GM23338 (cell line): ENCODE measurements around the gene HLA-DMB. TPM values are rescaled to one million over a fixed set of nuclear protein-coding genes. Genes with fewer than 3 reads are reported as not detected.

Experiments
- ATAC-seq: fragments of 200-7000 bp; cut with Tn5 transposase; 3 replicates; pipeline ENCODE4 v1.9.1; 2020
- DNase-seq: peaks from one replicate; pipeline ENCODE4 v3.0.0-alpha.2; 2015; ENCODE audit warnings: low spot score
- H2AFZ ChIP-seq: fragments of 200-600 bp; sonication (generic); 2 replicates; pipeline ENCODE4 v1.8.0; 2016; ENCODE audit warnings: antibody characterized with exemption, mild to moderate bottlenecking, moderate library complexity
- H3F3A ChIP-seq: fragments of 200-600 bp; sonication (generic); replicated peaks from 2 replicates; pipeline ENCODE4 v1.8.0; 2017; ENCODE audit warnings: antibody characterized with exemption, mixed run types, low read depth
- H3K27ac ChIP-seq: fragments of 200-600 bp; sonication (generic); 2 replicates; pipeline ENCODE4 v1.6.1; 2016; ENCODE audit warnings: low read depth
- H3K27me3 ChIP-seq: fragments of 200-600 bp; sonication (generic); 2 replicates; pipeline ENCODE4 v1.8.0; 2016; ENCODE audit warnings: mild to moderate bottlenecking, mixed run types, moderate library complexity; ENCODE audit not compliant: insufficient read depth
- H3K36me3 ChIP-seq: fragments of 200-600 bp; sonication (generic); 2 replicates; pipeline ENCODE4 v1.8.0; 2016; ENCODE audit warnings: mild to moderate bottlenecking; ENCODE audit not compliant: insufficient read depth
- H3K4me1 ChIP-seq: fragments of 200-600 bp; sonication (generic); 2 replicates; pipeline ENCODE4 v1.8.0; 2016; ENCODE audit warnings: mild to moderate bottlenecking, moderate library complexity; ENCODE audit not compliant: insufficient read depth
- H3K4me2 ChIP-seq: fragments of 200-600 bp; sonication (generic); 2 replicates; pipeline ENCODE4 v1.7.1; 2017; ENCODE audit warnings: mixed run types
- H3K4me3 ChIP-seq: fragments of 200-600 bp; sonication (generic); 2 replicates; pipeline ENCODE4 v1.6.1; 2016; ENCODE audit warnings: mixed run types
- H3K79me2 ChIP-seq: fragments of 200-600 bp; sonication (generic); replicated peaks from 2 replicates; pipeline ENCODE4 v1.8.0; 2017; ENCODE audit warnings: mild to moderate bottlenecking; ENCODE audit not compliant: insufficient read depth
- H3K9me2 ChIP-seq: fragments of 200-600 bp; sonication (generic); 2 replicates; pipeline ENCODE4 v1.8.0; 2017; ENCODE audit not compliant: insufficient read depth
- H4K20me1 ChIP-seq: fragments of 200-600 bp; sonication (generic); replicated peaks from 2 replicates; pipeline ENCODE4 v1.8.0; 2017; ENCODE audit warnings: mild to moderate bottlenecking; ENCODE audit not compliant: insufficient read depth
- H3K27ac Mint-ChIP-seq: 2 replicates; pipeline ENCODE4 v1.8.0; 2020; ENCODE audit warnings: inconsistent platforms, mild to moderate bottlenecking, moderate library complexity, mixed read lengths
- H3K27me3 Mint-ChIP-seq: 3 replicates; pipeline ENCODE4 v1.8.0; 2022; ENCODE audit warnings: low read depth, mild to moderate bottlenecking, moderate library complexity, mixed read lengths, inconsistent platforms; ENCODE audit not compliant: insufficient read depth, poor library complexity
- H3K36me3 Mint-ChIP-seq: 3 replicates; pipeline ENCODE4 v1.8.0; 2021; ENCODE audit warnings: low read depth, mild to moderate bottlenecking, inconsistent platforms, moderate library complexity, mixed read lengths
- H3K4me1 Mint-ChIP-seq: 3 replicates; pipeline ENCODE4 v1.8.0; 2020; ENCODE audit warnings: mild to moderate bottlenecking, inconsistent platforms, mixed read lengths
- H3K4me3 Mint-ChIP-seq: 3 replicates; pipeline ENCODE4 v1.8.0; 2021; ENCODE audit warnings: moderate library complexity, mild to moderate bottlenecking, inconsistent platforms, mixed read lengths
- H3K9me3 Mint-ChIP-seq: 3 replicates; pipeline ENCODE4 v1.8.0; 2020; ENCODE audit warnings: moderate library complexity, mild to moderate bottlenecking, inconsistent platforms, mixed read lengths
- CREB1 ChIP-seq: fragments of 250-450 bp; sonication (Bioruptor Pico); IDR thresholded peaks from 2 replicates; pipeline ENCODE4 v1.5.0; 2020; ENCODE audit warnings: low read depth, mild to moderate bottlenecking, moderate library complexity
- EZH2 ChIP-seq: fragments of 200-600 bp; sonication (generic); IDR thresholded peaks from one replicate; pipeline ENCODE4 v1.8.0; 2017; ENCODE audit warnings: antibody characterized with exemption, mild to moderate bottlenecking, low read depth; ENCODE audit not compliant: unreplicated experiment
- EZH2phosphoT487 ChIP-seq: fragments of 200-600 bp; sonication (generic); IDR thresholded peaks from one replicate; pipeline ENCODE4 v1.8.1; 2018; ENCODE audit warnings: antibody characterized with exemption; ENCODE audit not compliant: unreplicated experiment
- NANOG ChIP-seq: IDR thresholded peaks from 2 replicates; pipeline ENCODE4 v1.6.1; 2016; ENCODE audit warnings: antibody characterized with exemption, borderline replicate concordance
- POLR2AphosphoS5 ChIP-seq: IDR thresholded peaks from 2 replicates; pipeline ENCODE4 v1.6.1; 2016; ENCODE audit warnings: antibody characterized with exemption, low read depth
- REST ChIP-seq: IDR thresholded peaks from one replicate; pipeline ENCODE4 v1.6.1; 2018; ENCODE audit warnings: antibody characterized with exemption; ENCODE audit not compliant: unreplicated experiment
- polyA plus RNA-seq: library from polyadenylated mRNA; unstranded; fragments of >200 nt; fragmentation: Nextera tagmentation; extraction: Ambion mirVana; gene quantifications from 2 replicates; pipeline ENCODE4 v1.2.1, GENCODE V29; 2016
- total RNA-seq: library from RNA; depleted of rRNA; stranded (reverse); fragments of >200 nt; shearing (Covaris generic); gene quantifications from 2 replicates; pipeline ENCODE4 v1.2.3, GENCODE V29; 2014
- TF ChIP-seq, protein P1 (sequence below): fragments of 250-450 bp; sonication (Bioruptor Pico); IDR thresholded peaks from 2 replicates; pipeline ENCODE4 v1.5.0; 2020; ENCODE audit warnings: mild to moderate bottlenecking, moderate library complexity
- TF ChIP-seq, protein P2 (sequence below): IDR thresholded peaks from 2 replicates; pipeline ENCODE4 v1.6.1; 2016; ENCODE audit warnings: antibody characterized with exemption

HLA-DMB gene
- total and polyA plus RNA-seq, 2 experiments from 2014 or later, result 0.70 to 1.6 TPM

- no peaks in the 10 kb centered on the region for H3F3A ChIP-seq
- Mint-ChIP-seq H3K9me3 (no peaks in the 10 kb centered on the region), H3K27me3 (peaks cover 4% of the 10 kb centered on the region), H3K36me3 (no peaks in the 10 kb centered on the region), H3K27ac (no peak overlapping the region), H3K4me1 (peaks cover 5% of the 10 kb centered on the region), H3K4me3 (no peak overlapping the region)
- H3K79me2 ChIP-seq, result no peaks in the 10 kb centered on the region
- no peaks in the 10 kb centered on the region for H3K36me3 ChIP-seq
- no peak overlapping the region for H3K27ac ChIP-seq
- no peaks in the 10 kb centered on the region for H3K27me3 ChIP-seq
- no peak overlapping the region for H3K4me2 ChIP-seq
- H3K4me1 ChIP-seq, result no peaks in the 10 kb centered on the region
- ATAC-seq (no peak), DNase-seq (no peak)
- H4K20me1 ChIP-seq, result no peaks in the 10 kb centered on the region
- TF ChIP-seq POLR2AphosphoS5 (no peak), NANOG (no peak), EZH2 (no peak), CREB1 (no peak), REST (no peak), EZH2phosphoT487 (no peak)
- TF ChIP-seq, protein P1, sequence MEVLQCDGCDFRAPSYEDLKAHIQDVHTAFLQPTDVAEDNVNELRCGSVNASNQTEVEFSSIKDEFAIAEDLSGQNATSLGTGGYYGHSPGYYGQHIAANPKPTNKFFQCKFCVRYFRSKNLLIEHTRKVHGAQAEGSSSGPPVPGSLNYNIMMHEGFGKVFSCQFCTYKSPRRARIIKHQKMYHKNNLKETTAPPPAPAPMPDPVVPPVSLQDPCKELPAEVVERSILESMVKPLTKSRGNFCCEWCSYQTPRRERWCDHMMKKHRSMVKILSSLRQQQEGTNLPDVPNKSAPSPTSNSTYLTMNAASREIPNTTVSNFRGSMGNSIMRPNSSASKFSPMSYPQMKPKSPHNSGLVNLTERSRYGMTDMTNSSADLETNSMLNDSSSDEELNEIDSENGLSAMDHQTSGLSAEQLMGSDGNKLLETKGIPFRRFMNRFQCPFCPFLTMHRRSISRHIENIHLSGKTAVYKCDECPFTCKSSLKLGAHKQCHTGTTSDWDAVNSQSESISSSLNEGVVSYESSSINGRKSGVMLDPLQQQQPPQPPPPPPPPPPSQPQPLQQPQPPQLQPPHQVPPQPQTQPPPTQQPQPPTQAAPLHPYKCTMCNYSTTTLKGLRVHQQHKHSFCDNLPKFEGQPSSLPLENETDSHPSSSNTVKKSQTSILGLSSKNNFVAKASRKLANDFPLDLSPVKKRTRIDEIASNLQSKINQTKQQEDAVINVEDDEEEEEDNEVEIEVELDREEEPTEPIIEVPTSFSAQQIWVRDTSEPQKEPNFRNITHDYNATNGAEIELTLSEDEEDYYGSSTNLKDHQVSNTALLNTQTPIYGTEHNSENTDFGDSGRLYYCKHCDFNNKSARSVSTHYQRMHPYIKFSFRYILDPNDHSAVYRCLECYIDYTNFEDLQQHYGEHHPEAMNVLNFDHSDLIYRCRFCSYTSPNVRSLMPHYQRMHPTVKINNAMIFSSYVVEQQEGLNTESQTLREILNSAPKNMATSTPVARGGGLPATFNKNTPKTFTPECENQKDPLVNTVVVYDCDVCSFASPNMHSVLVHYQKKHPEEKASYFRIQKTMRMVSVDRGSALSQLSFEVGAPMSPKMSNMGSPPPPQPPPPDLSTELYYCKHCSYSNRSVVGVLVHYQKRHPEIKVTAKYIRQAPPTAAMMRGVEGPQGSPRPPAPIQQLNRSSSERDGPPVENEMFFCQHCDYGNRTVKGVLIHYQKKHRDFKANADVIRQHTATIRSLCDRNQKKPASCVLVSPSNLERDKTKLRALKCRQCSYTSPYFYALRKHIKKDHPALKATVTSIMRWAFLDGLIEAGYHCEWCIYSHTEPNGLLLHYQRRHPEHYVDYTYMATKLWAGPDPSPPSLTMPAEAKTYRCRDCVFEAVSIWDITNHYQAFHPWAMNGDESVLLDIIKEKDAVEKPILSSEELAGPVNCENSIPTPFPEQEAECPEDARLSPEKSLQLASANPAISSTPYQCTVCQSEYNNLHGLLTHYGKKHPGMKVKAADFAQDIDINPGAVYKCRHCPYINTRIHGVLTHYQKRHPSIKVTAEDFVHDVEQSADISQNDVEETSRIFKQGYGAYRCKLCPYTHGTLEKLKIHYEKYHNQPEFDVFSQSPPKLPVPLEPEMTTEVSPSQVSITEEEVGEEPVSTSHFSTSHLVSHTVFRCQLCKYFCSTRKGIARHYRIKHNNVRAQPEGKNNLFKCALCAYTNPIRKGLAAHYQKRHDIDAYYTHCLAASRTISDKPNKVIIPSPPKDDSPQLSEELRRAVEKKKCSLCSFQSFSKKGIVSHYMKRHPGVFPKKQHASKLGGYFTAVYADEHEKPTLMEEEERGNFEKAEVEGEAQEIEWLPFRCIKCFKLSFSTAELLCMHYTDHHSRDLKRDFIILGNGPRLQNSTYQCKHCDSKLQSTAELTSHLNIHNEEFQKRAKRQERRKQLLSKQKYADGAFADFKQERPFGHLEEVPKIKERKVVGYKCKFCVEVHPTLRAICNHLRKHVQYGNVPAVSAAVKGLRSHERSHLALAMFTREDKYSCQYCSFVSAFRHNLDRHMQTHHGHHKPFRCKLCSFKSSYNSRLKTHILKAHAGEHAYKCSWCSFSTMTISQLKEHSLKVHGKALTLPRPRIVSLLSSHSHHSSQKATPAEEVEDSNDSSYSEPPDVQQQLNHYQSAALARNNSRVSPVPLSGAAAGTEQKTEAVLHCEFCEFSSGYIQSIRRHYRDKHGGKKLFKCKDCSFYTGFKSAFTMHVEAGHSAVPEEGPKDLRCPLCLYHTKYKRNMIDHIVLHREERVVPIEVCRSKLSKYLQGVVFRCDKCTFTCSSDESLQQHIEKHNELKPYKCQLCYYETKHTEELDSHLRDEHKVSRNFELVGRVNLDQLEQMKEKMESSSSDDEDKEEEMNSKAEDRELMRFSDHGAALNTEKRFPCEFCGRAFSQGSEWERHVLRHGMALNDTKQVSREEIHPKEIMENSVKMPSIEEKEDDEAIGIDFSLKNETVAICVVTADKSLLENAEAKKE (CRISPR knock-in tag), result no peak
- TF ChIP-seq, protein P2, sequence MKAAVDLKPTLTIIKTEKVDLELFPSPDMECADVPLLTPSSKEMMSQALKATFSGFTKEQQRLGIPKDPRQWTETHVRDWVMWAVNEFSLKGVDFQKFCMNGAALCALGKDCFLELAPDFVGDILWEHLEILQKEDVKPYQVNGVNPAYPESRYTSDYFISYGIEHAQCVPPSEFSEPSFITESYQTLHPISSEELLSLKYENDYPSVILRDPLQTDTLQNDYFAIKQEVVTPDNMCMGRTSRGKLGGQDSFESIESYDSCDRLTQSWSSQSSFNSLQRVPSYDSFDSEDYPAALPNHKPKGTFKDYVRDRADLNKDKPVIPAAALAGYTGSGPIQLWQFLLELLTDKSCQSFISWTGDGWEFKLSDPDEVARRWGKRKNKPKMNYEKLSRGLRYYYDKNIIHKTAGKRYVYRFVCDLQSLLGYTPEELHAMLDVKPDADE, result no peak
- H3K9me2 ChIP-seq, result no peaks in the 10 kb centered on the region
- no peak overlapping the region for H3K4me3 ChIP-seq
- no peak overlapping the region for H2AFZ ChIP-seq
Observed at GRCh38 chr6:32935551-32936238, 5.1 kb downstream of the HLA-DMB start.
